Occipital lobe (tissue), 2 donors: ENCODE results near the gene LIN52. TPM values are rescaled to one million over a fixed set of nuclear protein-coding genes. Genes with fewer than 3 reads are reported as not detected.
"Not testable (repeated sequence)": the region's sequence is repeated elsewhere in the genome, so short reads cannot be mapped to it uniquely, and the experiment has no call there.

Experiments
- DNase-seq: peaks from one replicate; lab custom pipeline; 2025; lab: John Stamatoyannopoulos, UW
- total RNA-seq: library from RNA; depleted of rRNA; stranded (reverse); fragments of >200 nt; gene quantifications from one replicate; pipeline ENCODE4 v1.2.3, GENCODE V29; 2014

LIN52 gene
- total RNA-seq, 1 donor from 2014 or later = 14.3 TPM

- no peak for DNase-seq
Measured at GRCh38 chr14:74105381-74105780, 20.6 kb downstream of the LIN52 start.

GRCh38 chr14:74109369-74109768 is 24.6 kb downstream of the LIN52 start:
- DNase-seq = no peak

- not testable (repeated sequence) for DNase-seq
Measured at GRCh38 chr14:74111395-74112216, 26.9 kb downstream of the LIN52 start.

GRCh38 chr14:74125487-74125886 is 40.7 kb downstream of the LIN52 start:
- DNase-seq = not testable (repeated sequence)

GRCh38 chr14:74126315-74127013 is 41.7 kb downstream of the LIN52 start:
- no peak for DNase-seq

- no peak for DNase-seq
Measured at GRCh38 chr14:74127634-74128033, 42.9 kb downstream of the LIN52 start.

GRCh38 chr14:74133833-74134481 is 49.2 kb downstream of the LIN52 start:
- no peak for DNase-seq

GRCh38 chr14:74134484-74134883 is 49.7 kb downstream of the LIN52 start:
- DNase-seq = no peak

- DNase-seq = no peak
Measured at GRCh38 chr14:74135426-74135825, 50.7 kb downstream of the LIN52 start.

GRCh38 chr14:74140374-74140850 is 55.7 kb downstream of the LIN52 start:
- DNase-seq = no peak

- DNase-seq = no peak
Measured at GRCh38 chr14:74141703-74142102, 56.9 kb downstream of the LIN52 start.

- no peak for DNase-seq
Measured at GRCh38 chr14:74142523-74142922, 57.8 kb downstream of the LIN52 start.

- no peak for DNase-seq
Measured at GRCh38 chr14:74144789-74145188, 60.0 kb downstream of the LIN52 start.

- no peak for DNase-seq
Measured at GRCh38 chr14:74147571-74147970, 62.8 kb downstream of the LIN52 start.

- no peak for DNase-seq
Measured at GRCh38 chr14:74148705-74149104, 63.9 kb downstream of the LIN52 start.

GRCh38 chr14:74155287-74155686 is 70.5 kb downstream of the LIN52 start:
- DNase-seq = no peak

GRCh38 chr14:74155749-74156148 is 71.0 kb downstream of the LIN52 start:
- no peak for DNase-seq

- DNase-seq = no peak
Measured at GRCh38 chr14:74160763-74161162, 76.0 kb downstream of the LIN52 start.

GRCh38 chr14:74161526-74162158 is 76.9 kb downstream of the LIN52 start:
- DNase-seq = no peak

- no peak for DNase-seq
Measured at GRCh38 chr14:74169906-74170305, 85.2 kb downstream of the LIN52 start.

GRCh38 chr14:74176400-74176793 is 91.6 kb downstream of the LIN52 start:
- no peak for DNase-seq

- DNase-seq = no peak
Measured at GRCh38 chr14:74179856-74180255, 95.1 kb downstream of the LIN52 start.
